PFSK-1 (cell line): ENCODE data around the gene GRB10.

Experiments used
- FOXP2 ChIP-seq: optimal IDR thresholded peaks from 2 replicates; pipeline ENCODE3; 2011; ENCODE audit warnings: borderline replicate concordance, control low read depth, inconsistent platforms; ENCODE audit not compliant: insufficient read depth; ENCODE audit errors: extremely low read length, extremely low read depth
- POLR2AphosphoS5 ChIP-seq: IDR thresholded peaks from 2 replicates; pipeline ENCODE4 v1.6.1; 2012; ENCODE audit warnings: low read depth, mild to moderate bottlenecking, control low read depth, low read length, moderate library complexity
- SIN3A ChIP-seq: IDR thresholded peaks from 2 replicates; pipeline ENCODE4 v1.6.1; 2012; ENCODE audit warnings: mild to moderate bottlenecking, low read length, moderate library complexity, borderline replicate concordance; ENCODE audit not compliant: insufficient read depth
- TAF1 ChIP-seq: IDR thresholded peaks from 2 replicates; pipeline ENCODE4 v1.6.1; 2012; ENCODE audit warnings: low read length, control low read depth, borderline replicate concordance; ENCODE audit not compliant: insufficient read depth
- TF ChIP-seq, protein P1 (sequence below), 2 experiments: IDR thresholded peaks; 2 replicates each; pipeline versions ENCODE4 v1.6.1 to v1.8.0; 2011 to 2012; ENCODE audit warnings: low read depth in 2 of 2, low read length in 2 of 2, control low read depth in 1 of 2, inconsistent platforms in 1 of 2, mild to moderate bottlenecking in 1 of 2, moderate library complexity in 1 of 2; ENCODE audit not compliant: insufficient read depth in 1 of 2

DNA sequence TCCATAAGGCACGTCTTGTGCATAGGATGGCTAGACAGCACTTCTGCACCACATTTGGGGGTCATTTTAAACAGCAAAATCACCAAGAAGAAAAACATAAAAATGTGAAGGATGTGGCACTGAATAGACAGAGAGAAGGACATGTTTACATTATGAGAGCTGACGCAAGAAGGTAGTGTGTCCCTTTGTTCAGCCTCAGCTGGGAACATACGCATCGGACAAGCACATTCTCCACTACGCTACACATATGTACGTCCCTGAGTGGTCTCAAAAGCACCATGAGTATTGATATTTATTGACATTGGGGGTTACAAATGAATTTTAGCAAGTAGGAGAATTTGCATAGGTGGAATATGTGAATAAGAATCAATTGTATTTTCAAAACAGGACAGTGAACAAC, 237.7 kb downstream of the GRB10 start:
- TF ChIP-seq SIN3A (no peak), TAF1 (no peak), FOXP2 (no peak), POLR2AphosphoS5 (no peak)
- TF ChIP-seq, protein P1, sequence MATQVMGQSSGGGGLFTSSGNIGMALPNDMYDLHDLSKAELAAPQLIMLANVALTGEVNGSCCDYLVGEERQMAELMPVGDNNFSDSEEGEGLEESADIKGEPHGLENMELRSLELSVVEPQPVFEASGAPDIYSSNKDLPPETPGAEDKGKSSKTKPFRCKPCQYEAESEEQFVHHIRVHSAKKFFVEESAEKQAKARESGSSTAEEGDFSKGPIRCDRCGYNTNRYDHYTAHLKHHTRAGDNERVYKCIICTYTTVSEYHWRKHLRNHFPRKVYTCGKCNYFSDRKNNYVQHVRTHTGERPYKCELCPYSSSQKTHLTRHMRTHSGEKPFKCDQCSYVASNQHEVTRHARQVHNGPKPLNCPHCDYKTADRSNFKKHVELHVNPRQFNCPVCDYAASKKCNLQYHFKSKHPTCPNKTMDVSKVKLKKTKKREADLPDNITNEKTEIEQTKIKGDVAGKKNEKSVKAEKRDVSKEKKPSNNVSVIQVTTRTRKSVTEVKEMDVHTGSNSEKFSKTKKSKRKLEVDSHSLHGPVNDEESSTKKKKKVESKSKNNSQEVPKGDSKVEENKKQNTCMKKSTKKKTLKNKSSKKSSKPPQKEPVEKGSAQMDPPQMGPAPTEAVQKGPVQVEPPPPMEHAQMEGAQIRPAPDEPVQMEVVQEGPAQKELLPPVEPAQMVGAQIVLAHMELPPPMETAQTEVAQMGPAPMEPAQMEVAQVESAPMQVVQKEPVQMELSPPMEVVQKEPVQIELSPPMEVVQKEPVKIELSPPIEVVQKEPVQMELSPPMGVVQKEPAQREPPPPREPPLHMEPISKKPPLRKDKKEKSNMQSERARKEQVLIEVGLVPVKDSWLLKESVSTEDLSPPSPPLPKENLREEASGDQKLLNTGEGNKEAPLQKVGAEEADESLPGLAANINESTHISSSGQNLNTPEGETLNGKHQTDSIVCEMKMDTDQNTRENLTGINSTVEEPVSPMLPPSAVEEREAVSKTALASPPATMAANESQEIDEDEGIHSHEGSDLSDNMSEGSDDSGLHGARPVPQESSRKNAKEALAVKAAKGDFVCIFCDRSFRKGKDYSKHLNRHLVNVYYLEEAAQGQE (IDR thresholded peaks at IDR 0.05; ENCODE audit: insufficient read depth in 1 of 2, low read depth in 2 of 2, low read length in 2 of 2) = no peak
